ENCODE measurements around the gene XRRA1.

DNA sequence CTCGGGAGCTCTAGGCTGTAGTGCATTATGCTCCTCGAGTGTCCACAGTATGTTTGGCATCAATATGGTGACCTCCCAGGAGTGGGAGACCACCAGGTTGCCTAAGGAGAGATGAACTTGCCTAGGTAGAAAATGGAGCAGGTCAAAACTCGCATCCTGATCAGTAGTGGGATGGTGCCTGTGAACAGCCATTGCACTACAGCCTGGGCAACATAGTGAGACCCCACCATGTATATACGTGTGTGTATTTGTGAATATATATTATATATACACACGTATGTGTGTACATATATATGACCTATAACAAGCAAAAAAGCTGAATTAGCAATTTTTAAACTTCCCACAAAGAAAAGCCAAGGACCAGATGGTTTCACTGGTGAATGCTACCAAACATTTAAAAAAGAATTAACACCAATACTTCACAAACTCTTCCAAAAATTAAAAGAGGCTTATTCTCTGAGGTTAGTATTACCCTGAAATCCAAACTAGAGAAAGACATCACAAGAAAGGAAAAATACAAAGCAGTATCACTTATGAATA, 102.8 kb downstream of the XRRA1 start:
- TF ChIP-seq, protein P1, sequence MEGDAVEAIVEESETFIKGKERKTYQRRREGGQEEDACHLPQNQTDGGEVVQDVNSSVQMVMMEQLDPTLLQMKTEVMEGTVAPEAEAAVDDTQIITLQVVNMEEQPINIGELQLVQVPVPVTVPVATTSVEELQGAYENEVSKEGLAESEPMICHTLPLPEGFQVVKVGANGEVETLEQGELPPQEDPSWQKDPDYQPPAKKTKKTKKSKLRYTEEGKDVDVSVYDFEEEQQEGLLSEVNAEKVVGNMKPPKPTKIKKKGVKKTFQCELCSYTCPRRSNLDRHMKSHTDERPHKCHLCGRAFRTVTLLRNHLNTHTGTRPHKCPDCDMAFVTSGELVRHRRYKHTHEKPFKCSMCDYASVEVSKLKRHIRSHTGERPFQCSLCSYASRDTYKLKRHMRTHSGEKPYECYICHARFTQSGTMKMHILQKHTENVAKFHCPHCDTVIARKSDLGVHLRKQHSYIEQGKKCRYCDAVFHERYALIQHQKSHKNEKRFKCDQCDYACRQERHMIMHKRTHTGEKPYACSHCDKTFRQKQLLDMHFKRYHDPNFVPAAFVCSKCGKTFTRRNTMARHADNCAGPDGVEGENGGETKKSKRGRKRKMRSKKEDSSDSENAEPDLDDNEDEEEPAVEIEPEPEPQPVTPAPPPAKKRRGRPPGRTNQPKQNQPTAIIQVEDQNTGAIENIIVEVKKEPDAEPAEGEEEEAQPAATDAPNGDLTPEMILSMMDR (conservative IDR thresholded peaks at IDR 0.05; ENCODE audit: low read depth, low read length) = no peak
- TF ChIP-seq EZH2 (IDR thresholded peaks at IDR 0.05; ENCODE audit: borderline replicate concordance, low read depth, low read length, poor library complexity, severe bottlenecking) = no peak
